HL-60 (cell line): ENCODE measurements around the gene DTNBP1.

Source experiments
- DNase-seq, 2 experiments: peaks; one replicate each; pipeline ENCODE4 v3.0.0-alpha.2; 2010 to 2020; ENCODE audit warnings: low read depth in 1 of 2, low spot score in 1 of 2
- H3K27ac ChIP-seq: fragments of 250-450 bp; sonication (Bioruptor Pico); replicated peaks from 2 replicates; pipeline ENCODE4 v1.5.1; 2020; ENCODE audit warnings: mild to moderate bottlenecking, moderate library complexity
- H3K27me3 ChIP-seq: fragments of 250-450 bp; sonication (Bioruptor Pico); 2 replicates; pipeline ENCODE4 v1.5.1; 2021; ENCODE audit warnings: mild to moderate bottlenecking, moderate library complexity; ENCODE audit not compliant: insufficient read depth, poor library complexity, severe bottlenecking
- H3K4me3 ChIP-seq: replicated peaks from 2 replicates; pipeline ENCODE4 v1.5.1; 2011; ENCODE audit warnings: mild to moderate bottlenecking, control low read depth, low read length; ENCODE audit not compliant: insufficient read depth
- CTCF ChIP-seq: IDR thresholded peaks from one replicate; pipeline ENCODE4 v1.5.1; 2011; ENCODE audit warnings: low read length, control low read depth, inconsistent platforms; ENCODE audit not compliant: insufficient read depth
- GABPA ChIP-seq: IDR thresholded peaks from 2 replicates; pipeline ENCODE4 v1.6.1; 2012; ENCODE audit warnings: low read depth
- POLR2AphosphoS5 ChIP-seq: IDR thresholded peaks from 2 replicates; pipeline ENCODE4 v1.6.1; 2012; ENCODE audit warnings: low read depth
- REST ChIP-seq: IDR thresholded peaks from 2 replicates; pipeline ENCODE4 v1.6.1; 2012; ENCODE audit warnings: low read depth; ENCODE audit not compliant: insufficient replicate concordance
- SPI1 ChIP-seq: IDR thresholded peaks from 2 replicates; pipeline ENCODE4 v1.6.1; 2012; ENCODE audit warnings: low read depth, mild to moderate bottlenecking, borderline replicate concordance

The DTNBP1 gene

GRCh38 chr6:15588971-15589634, 73.7 kb downstream of the DTNBP1 start:
- DNase-seq, result no peak
- no peak overlapping the region for H3K27ac ChIP-seq
- H3K4me3 ChIP-seq, result no peak overlapping the region
- no peaks in the 10 kb centered on the region for H3K27me3 ChIP-seq
- TF ChIP-seq POLR2AphosphoS5 (no peak), CTCF (no peak), REST (no peak), SPI1 (no peak), GABPA (no peak)

GRCh38 chr6:15586503-15586902, 76.3 kb downstream of the DTNBP1 start:
- no peak for DNase-seq
- TF ChIP-seq REST (no peak), CTCF (no peak), SPI1 (no peak), POLR2AphosphoS5 (no peak), GABPA (no peak)
- Histone ChIP-seq H3K27ac (no peak overlapping the region), H3K27me3 (no peaks in the 10 kb centered on the region), H3K4me3 (no peak overlapping the region)

- no peak for DNase-seq
- Histone ChIP-seq H3K4me3 (no peak overlapping the region), H3K27me3 (no peaks in the 10 kb centered on the region), H3K27ac (no peak overlapping the region)
- TF ChIP-seq POLR2AphosphoS5 (no peak), GABPA (no peak), REST (no peak), CTCF (no peak), SPI1 (no peak)
These were observed 77.0 kb downstream of the DTNBP1 start for GRCh38 chr6:15585760-15586214.
